ENCODE measurements around the gene TLL2.
"Not testable (repeated sequence)": the region's sequence is repeated elsewhere in the genome, so short reads cannot be mapped to it uniquely, and the experiment has no call there.

TLL2 gene

GRCh38 chr10:96513698-96514561 is at the start of gene TLL2:
Gene TLL2, minus strand, starts transcription at chr10:96513926. Its CDS starts 241 bp downstream, at chr10:96513685.
- peak; percentile 91 for DNase-seq

GRCh38 chr10:96560966-96561887 is 47.5 kb upstream of the TLL2 start:
- DNase-seq = no peak

- DNase-seq = no peak
Measured at GRCh38 chr10:96560489-96560888, 46.8 kb upstream of the TLL2 start.

GRCh38 chr10:96556003-96556402 is 42.3 kb upstream of the TLL2 start:
- DNase-seq = peak; percentile 40

DNA sequence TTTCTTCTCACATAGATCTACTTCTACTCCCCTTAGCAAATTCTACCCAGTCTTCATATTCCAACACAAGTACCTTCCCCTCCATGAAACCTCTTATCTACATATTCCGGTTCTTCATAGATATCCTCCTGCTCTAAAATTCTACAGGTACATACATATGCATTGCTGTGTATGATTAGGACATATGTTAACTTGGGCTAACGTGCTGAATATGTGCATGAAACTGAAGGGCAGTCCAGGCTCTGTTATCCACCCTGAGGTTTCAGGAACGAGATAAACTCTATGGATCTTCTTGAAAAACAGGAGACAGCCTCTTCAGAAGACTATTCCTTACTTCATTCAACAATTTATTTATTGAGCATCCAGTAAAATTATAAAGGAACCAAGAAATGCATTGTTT is 41.6 kb upstream of the TLL2 start:
- DNase-seq = no peak

DNA sequence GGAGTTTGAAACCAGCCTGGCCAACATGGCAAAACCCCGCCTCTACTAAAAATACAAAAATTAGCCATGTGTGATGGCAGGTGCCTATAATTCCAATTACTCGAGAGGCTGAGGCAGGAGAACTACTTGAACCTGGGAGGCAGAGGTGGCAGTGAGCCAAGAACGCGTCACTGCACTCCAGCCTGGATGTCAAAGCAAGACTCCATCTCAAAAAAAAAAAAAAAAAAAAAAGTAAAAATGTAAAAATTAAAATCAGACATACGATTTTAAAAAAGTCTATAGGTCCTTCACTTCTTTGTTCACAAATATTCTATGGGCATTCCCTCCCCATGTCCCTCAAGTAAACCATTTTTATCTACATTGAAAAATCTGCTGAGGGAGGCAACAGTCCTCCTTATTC is 34.9 kb upstream of the TLL2 start:
- no peak for DNase-seq

DNA sequence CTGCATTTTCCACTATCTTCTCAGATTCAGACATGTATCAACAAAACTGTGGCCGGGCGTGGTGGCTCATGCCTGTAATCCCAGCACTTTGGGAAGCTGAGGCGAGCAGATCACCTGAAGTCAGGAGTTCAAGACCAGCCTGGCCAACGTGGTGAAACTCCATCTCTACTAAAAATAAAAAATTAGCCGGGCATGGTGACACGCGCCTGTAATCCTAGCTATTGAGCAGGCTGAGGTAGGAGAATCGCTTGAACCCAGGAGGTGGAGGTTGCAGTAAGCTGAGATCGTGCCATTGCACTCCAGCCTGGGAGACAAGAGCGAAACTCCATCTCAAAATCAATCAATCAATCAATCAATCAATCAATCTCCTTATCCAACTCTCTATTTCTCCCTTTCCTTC is 31.8 kb upstream of the TLL2 start:
- not testable (repeated sequence) for DNase-seq

- no peak for DNase-seq
Measured at GRCh38 chr10:96541921-96542320, 28.2 kb upstream of the TLL2 start.

- DNase-seq = no peak
Measured at GRCh38 chr10:96540240-96540639, 26.5 kb upstream of the TLL2 start.

DNA sequence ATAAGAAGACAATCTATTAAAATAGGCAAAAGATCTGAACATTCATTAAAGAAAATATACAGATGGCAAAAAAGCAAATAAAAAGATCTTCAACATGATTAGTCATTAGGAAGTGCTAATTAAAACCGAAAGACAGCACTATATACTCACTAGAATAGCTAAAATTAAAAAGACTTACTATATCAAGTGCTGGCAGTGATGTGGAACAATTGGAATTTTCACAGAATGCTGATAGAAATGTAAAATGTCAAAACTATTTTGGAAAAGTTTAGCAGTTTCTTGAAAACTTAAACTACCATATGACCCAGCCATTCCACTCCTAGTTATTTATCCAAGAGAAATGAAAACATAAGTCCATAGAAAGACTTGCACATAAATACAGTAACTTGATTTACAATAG is 25.0 kb upstream of the TLL2 start:
- no peak for DNase-seq

DNA sequence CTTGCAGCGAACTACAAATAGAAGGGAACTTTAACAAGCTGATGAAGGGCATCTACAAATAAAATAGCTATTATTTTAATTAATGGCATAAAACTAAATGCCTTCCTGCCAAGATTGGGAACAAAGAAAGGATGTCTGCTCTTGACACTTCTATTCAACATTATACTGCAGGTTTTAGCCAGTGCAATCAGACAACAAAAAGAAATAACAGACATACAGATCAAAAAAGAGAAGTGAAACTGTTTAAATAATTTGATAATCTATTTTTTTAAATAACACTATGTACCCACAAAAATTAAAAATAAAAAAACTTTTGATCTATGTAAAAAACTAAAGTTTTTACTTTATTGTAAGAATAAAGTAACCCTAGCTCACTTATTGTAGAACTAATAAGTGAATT is 22.4 kb upstream of the TLL2 start:
- DNase-seq = no peak

GRCh38 chr10:96532523-96532922 is 18.8 kb upstream of the TLL2 start:
- peak; percentile 30 for DNase-seq

DNA sequence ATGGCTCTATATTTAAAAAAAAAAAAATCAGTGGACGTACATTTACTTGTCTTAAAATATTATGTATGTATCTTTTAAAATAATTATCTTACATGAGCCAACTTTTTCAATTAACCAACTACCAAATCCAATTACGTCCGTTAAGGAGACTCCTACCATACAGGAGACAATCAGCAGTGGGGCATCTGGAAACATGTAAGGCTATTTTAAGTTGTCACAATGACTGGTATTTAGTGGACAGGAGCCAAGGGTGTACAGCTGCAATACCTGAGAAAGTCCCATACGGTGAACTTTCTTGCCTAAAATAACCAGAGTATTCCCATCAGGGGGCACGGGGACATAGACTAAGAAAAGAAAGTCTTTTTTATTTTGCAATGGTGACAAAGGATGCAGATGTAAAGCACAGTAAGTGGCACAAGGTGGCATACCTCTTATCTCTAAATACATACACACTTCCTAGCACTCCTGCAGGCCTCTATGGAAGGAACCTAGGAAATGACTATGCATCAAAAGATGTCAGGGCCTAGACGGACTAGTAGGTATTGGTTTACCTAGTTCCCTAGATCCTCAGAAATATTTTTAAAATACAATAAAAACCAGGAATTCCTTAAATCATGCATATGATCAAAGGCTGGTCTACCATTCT is 16.0 kb upstream of the TLL2 start:
- no peak for DNase-seq

DNA sequence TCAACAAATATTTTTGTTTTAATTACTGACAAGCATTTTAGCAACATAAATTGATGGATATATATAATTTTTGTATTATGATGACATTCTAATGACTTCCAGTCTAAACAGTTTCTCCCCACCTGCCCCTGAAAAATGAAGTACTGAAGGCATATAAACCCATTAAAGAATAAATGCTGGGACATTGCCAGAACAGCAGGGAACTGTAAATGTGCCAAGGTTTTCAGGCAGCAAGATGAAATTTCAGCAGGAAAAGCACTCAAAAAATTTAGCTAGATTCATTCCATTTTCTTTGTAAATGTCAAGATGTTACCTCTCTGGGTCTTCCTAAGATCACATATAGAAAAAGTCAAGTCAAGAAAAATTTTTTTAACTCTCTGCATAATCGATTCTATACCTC is 11.0 kb upstream of the TLL2 start:
- DNase-seq = peak; percentile 31

GRCh38 chr10:96517284-96517683 is 3.6 kb upstream of the TLL2 start:
- DNase-seq = no peak

DNA sequence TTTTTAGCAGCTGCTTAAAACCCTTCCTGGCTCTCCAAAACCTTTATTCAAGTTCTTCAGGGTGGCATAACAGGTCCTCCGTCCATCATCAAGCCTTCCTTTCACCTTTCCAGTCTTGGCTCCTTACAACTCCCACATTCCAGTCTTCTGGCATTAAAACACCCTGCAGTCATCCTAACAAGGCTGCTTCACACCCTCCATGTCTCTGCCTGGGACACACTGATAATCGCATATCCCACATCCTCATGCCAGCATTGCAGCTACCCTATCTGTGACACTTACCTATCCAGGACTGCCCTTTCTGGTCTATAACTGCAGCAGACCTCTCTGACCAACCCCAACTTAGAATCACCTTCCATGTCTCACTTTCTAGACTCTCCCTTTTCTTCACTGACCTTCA is 2.6 kb upstream of the TLL2 start:
- DNase-seq = no peak

- no peak for DNase-seq
Measured at GRCh38 chr10:96513305-96513697, 425 bp downstream of the TLL2 start.

DNA sequence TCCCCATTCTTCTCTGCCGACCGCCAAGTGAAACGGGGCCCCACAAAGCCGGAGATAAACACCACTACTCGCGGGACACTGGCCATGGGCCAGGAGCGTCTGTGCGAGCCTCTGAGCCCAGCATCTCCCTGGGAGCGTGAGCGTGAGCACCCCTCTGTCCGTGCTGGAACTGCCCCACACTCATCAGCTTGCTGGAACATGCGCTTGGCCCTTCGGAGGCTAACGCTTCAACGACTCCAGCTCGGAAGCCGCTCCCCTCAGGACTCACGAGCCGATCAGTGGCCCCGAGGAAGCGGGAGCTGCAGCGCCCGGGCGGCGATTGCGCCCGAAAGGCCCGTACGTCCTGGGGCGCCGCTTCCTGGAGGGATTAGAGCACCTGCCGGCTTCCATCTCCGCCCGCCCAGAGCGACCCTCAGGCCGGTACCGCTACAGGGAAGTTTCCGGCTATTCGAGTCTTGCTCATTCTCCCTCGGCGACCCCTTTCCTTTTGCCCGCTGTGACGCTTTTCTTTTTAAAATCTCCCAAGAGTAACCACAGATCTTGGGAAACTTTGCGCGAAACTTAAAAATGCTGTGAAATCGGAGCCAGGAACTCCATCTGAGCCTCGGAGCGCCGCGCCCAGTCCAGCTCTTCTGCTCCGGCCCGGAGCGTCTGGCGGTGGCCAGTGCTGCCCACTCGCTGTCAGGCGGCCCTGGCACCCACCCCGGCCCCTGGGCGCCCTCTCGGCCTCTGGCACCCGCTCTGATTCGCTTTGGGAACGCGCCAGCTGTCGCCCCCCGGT is 1.0 kb downstream of the TLL2 start:
- peak; percentile 56 for DNase-seq

- DNase-seq = peak; percentile 69
Measured at GRCh38 chr10:96511044-96511945, 2.4 kb downstream of the TLL2 start.

- no peak for DNase-seq
Measured at GRCh38 chr10:96509017-96509641, 4.6 kb downstream of the TLL2 start.

DNA sequence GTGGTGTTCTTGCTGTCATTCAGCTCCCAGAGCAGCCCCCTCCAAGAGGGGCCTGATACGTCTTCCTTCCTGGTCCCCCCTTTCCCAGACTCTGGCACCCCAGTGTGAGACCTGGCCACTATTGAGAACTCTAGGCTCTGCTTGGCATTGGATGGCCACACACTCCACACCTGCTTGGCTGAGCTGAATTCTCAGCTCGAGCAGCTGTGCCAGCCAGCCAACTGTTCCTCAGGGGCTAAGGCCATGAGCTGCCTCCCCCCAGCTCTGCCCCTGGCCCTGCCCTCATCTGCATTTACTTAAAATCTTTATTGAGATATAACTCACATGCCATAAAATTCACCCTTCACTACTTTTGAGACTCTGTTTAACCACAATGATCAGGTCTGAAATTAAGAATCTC is 6.7 kb downstream of the TLL2 start:
- no peak for DNase-seq
